MM.1S (cell line): ENCODE results near the gene STIM1.
A peak's percentile ranks its signal among the peaks of the same experiment; 100 is the strongest.

ENCODE experiments used
- DNase-seq: peaks from one replicate; pipeline ENCODE4 v3.0.0-alpha.2; 2015
- H2AFZ ChIP-seq: fragments of 300-600 bp; sonication (generic); 2 replicates; pipeline ENCODE4 v1.6.0; 2016; ENCODE audit warnings: antibody characterized with exemption, low read length
- H3F3A ChIP-seq: fragments of 300-600 bp; sonication (generic); 2 replicates; pipeline ENCODE4 v1.6.1; 2016; ENCODE audit warnings: mild to moderate bottlenecking, antibody characterized with exemption, low read length, moderate library complexity, mixed read lengths; ENCODE audit not compliant: insufficient read depth
- H3K27ac ChIP-seq: fragments of 300-600 bp; sonication (generic); 2 replicates; pipeline ENCODE4 v1.5.1; 2016; ENCODE audit warnings: mild to moderate bottlenecking, low read length
- H3K27me3 ChIP-seq: fragments of 300-600 bp; sonication (generic); replicated peaks from 2 replicates; pipeline ENCODE4 v1.6.0; 2016; ENCODE audit warnings: low read length; ENCODE audit not compliant: insufficient read depth
- H3K36me3 ChIP-seq: fragments of 300-600 bp; sonication (generic); replicated peaks from 2 replicates; pipeline ENCODE4 v1.6.1; 2016; ENCODE audit warnings: mild to moderate bottlenecking, low read length, mixed read lengths; ENCODE audit not compliant: insufficient read depth
- H3K4me1 ChIP-seq: fragments of 300-600 bp; sonication (generic); 2 replicates; pipeline ENCODE4 v1.6.1; 2016; ENCODE audit warnings: low read length, mixed read lengths
- H3K4me2 ChIP-seq: fragments of 300-600 bp; sonication (generic); 2 replicates; pipeline ENCODE4 v1.6.0; 2016; ENCODE audit warnings: low read depth, low read length
- H3K4me3 ChIP-seq: fragments of 300-600 bp; sonication (generic); 2 replicates; pipeline ENCODE4 v1.5.1; 2016; ENCODE audit warnings: low read length, mixed read lengths
- H3K79me2 ChIP-seq: fragments of 300-600 bp; sonication (generic); 2 replicates; pipeline ENCODE4 v1.6.1; 2016; ENCODE audit warnings: mixed run types, low read length, mixed read lengths
- H3K9ac ChIP-seq: fragments of 300-600 bp; sonication (generic); 2 replicates; pipeline ENCODE4 v1.6.1; 2016; ENCODE audit warnings: low read length, mixed read lengths
- H3K9me2 ChIP-seq: fragments of 300-600 bp; sonication (generic); replicated peaks from 2 replicates; pipeline ENCODE4 v1.6.1; 2016; ENCODE audit warnings: mild to moderate bottlenecking, low read length, mixed read lengths; ENCODE audit not compliant: insufficient read depth
- H3K9me3 ChIP-seq: fragments of 300-600 bp; sonication (generic); replicated peaks from 2 replicates; pipeline ENCODE4 v1.6.1; 2016; ENCODE audit warnings: mild to moderate bottlenecking, low read length, mixed read lengths; ENCODE audit not compliant: insufficient read depth
- H4K20me1 ChIP-seq: fragments of 300-600 bp; sonication (generic); 2 replicates; pipeline ENCODE4 v1.6.1; 2016; ENCODE audit warnings: mild to moderate bottlenecking, low read length, moderate library complexity, mixed read lengths; ENCODE audit not compliant: insufficient read depth
- EZH2 ChIP-seq: fragments of 300-600 bp; sonication (generic); optimal IDR thresholded peaks from 2 replicates; pipeline ENCODE3; 2017; ENCODE audit warnings: low read depth, mild to moderate bottlenecking, antibody characterized with exemption, low read length, mixed read lengths
- EZH2phosphoT487 ChIP-seq: fragments of 300-600 bp; sonication (generic); IDR thresholded peaks from 2 replicates; pipeline ENCODE4 v1.6.1; 2018; ENCODE audit warnings: antibody characterized with exemption, low read length
- TF ChIP-seq, protein P1 (sequence below): fragments of 300-600 bp; sonication (generic); IDR thresholded peaks from 2 replicates; pipeline ENCODE4 v1.5.1; 2016; ENCODE audit warnings: antibody characterized with exemption, low read length, mixed read lengths

STIM1 gene

DNA sequence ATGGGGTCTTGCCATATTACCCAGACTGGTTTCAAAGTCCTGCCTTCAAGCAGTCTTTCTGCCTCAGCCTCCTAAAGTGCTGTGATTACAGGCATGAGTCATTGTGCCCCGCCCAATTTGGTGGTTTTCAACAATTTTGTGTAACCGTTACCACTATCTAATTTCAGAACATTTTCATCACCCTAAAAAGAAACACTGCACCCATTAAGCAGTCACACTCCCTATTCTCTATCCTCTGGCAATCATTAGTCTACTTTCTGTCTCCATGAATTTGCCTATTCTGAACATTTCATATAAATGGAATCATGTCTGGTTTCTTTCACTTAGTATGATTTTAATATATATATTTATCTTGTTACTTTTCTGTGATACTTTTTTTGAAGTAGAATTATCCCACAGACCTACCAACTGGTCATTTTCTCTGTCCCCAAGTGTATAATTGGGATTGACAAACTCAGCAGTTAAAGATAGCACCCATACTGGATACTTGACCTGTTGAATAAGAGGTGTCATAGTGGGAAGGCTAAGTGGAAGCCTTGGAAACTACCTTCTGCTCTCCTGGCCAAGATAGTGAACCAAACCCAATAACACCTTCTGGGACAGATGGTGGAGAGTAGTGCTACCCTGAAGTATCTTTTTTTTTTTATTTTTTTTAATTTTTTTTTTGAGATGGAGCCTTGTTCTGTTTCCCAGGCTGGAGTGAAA is 64.8 kb downstream of the STIM1 start:
- DNase-seq: peak; percentile 42

DNA sequence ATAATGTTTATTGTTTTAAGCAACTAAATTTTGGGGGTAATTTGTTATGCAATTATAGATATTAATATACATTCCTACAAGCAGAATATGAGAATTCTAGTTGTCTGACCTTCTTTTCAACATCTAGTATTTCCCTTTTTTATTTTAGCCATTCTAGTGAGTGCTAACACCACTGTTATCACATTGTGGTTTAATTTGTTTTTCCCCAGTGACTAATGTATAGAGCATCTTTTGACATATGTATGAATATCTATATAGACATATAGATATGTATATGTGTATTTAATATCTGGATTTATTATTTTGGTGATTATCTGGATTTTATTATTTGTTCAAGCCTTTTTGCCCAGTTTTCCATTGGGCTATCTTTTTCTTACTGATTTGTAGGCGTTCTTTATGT is 66.6 kb downstream of the STIM1 start:
- Histone ChIP-seq H3K9ac (no peak overlapping the region), H3F3A (peaks cover 3% of the 10 kb centered on the region; the same call in 1 of the 2 replicates), H3K27ac (no peak overlapping the region), H3K36me3 (no peaks in the 10 kb centered on the region), H3K4me2 (no peak overlapping the region), H3K4me3 (no peak overlapping the region), H2AFZ (no peak overlapping the region), H3K9me2 (no peaks in the 10 kb centered on the region), H3K4me1 (peaks cover 10% of the 10 kb centered on the region), H3K9me3 (no peaks in the 10 kb centered on the region), H4K20me1 (no peaks in the 10 kb centered on the region; the same call in 1 of the 2 replicates), H3K79me2 (peaks cover 76% of the 10 kb centered on the region), H3K27me3 (no peaks in the 10 kb centered on the region)
- TF ChIP-seq, protein P1, sequence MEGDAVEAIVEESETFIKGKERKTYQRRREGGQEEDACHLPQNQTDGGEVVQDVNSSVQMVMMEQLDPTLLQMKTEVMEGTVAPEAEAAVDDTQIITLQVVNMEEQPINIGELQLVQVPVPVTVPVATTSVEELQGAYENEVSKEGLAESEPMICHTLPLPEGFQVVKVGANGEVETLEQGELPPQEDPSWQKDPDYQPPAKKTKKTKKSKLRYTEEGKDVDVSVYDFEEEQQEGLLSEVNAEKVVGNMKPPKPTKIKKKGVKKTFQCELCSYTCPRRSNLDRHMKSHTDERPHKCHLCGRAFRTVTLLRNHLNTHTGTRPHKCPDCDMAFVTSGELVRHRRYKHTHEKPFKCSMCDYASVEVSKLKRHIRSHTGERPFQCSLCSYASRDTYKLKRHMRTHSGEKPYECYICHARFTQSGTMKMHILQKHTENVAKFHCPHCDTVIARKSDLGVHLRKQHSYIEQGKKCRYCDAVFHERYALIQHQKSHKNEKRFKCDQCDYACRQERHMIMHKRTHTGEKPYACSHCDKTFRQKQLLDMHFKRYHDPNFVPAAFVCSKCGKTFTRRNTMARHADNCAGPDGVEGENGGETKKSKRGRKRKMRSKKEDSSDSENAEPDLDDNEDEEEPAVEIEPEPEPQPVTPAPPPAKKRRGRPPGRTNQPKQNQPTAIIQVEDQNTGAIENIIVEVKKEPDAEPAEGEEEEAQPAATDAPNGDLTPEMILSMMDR: no peak
- TF ChIP-seq EZH2 (no peak), EZH2phosphoT487 (no peak)
- no peak for DNase-seq

More for the DNA sequence above, 64.8 kb downstream of the STIM1 start:
- Histone ChIP-seq H3K79me2 (peaks cover 75% of the 10 kb centered on the region), H3K27me3 (no peaks in the 10 kb centered on the region), H3K9ac (no peak overlapping the region), H3F3A (peaks cover 3% of the 10 kb centered on the region; the same call in 1 of the 2 replicates), H3K9me3 (no peaks in the 10 kb centered on the region), H3K9me2 (no peaks in the 10 kb centered on the region), H3K4me2 (peak overlapping the region; percentile 51; the same call in 1 of the 2 replicates), H3K27ac (no peak overlapping the region; the same call in 1 of the 2 replicates), H3K4me1 (peaks cover 10% of the 10 kb centered on the region), H4K20me1 (no peaks in the 10 kb centered on the region; the same call in 1 of the 2 replicates), H3K36me3 (no peaks in the 10 kb centered on the region), H2AFZ (no peak overlapping the region), H3K4me3 (no peak overlapping the region)
- TF ChIP-seq, protein P1: no peak
- TF ChIP-seq EZH2 (no peak), EZH2phosphoT487 (no peak)

- Histone ChIP-seq H3K27ac (no peak overlapping the region), H3K9ac (no peak overlapping the region), H4K20me1 (no peaks in the 10 kb centered on the region; the same call in 1 of the 2 replicates), H3K4me3 (no peak overlapping the region), H3F3A (no peaks in the 10 kb centered on the region), H3K4me2 (no peak overlapping the region), H3K79me2 (peaks cover 79% of the 10 kb centered on the region), H3K9me3 (no peaks in the 10 kb centered on the region), H3K9me2 (no peaks in the 10 kb centered on the region), H3K36me3 (no peaks in the 10 kb centered on the region), H3K4me1 (no peaks in the 10 kb centered on the region), H3K27me3 (no peaks in the 10 kb centered on the region), H2AFZ (no peak overlapping the region)
- no peak for DNase-seq
- TF ChIP-seq, protein P1: no peak
- TF ChIP-seq EZH2 (no peak), EZH2phosphoT487 (no peak)
Observed at GRCh38 chr11:3925513-3925912, 70.0 kb downstream of the STIM1 start.
